IPS-20b (cell line): Measurements from ENCODE around the gene CD177.
"Not testable (repeated sequence)": the region's sequence is repeated elsewhere in the genome, so short reads cannot be mapped to it uniquely, and the experiment has no call there.

Experiments used
- H3K27ac ChIP-seq: one replicate; pipeline ENCODE4 v1.5.1; 2013; ENCODE audit warnings: low read length
- H3K27me3 ChIP-seq: 2 replicates; pipeline ENCODE4 v1.6.1; 2013; ENCODE audit warnings: mild to moderate bottlenecking, low read length, inconsistent platforms; ENCODE audit not compliant: insufficient read depth
- H3K36me3 ChIP-seq: 2 replicates; pipeline ENCODE4 v1.6.1; 2013; ENCODE audit warnings: low read depth, mild to moderate bottlenecking, inconsistent platforms, low read length, moderate library complexity; ENCODE audit not compliant: insufficient read depth
- H3K4me1 ChIP-seq: 2 replicates; pipeline ENCODE4 v1.6.1; 2013; ENCODE audit warnings: mild to moderate bottlenecking, control low read depth, inconsistent platforms, low read length, moderate library complexity; ENCODE audit not compliant: insufficient read depth
- H3K4me3 ChIP-seq: 2 replicates; pipeline ENCODE4 v1.5.1; 2013; ENCODE audit warnings: mild to moderate bottlenecking, low read length, inconsistent platforms
- H3K9ac ChIP-seq: 2 replicates; pipeline ENCODE4 v1.6.1; 2013; ENCODE audit warnings: low read depth, mild to moderate bottlenecking, inconsistent platforms, low read length, moderate library complexity
- H3K9me3 ChIP-seq: 2 replicates; pipeline ENCODE4 v1.6.1; 2013; ENCODE audit warnings: mild to moderate bottlenecking, low read depth, low read length, inconsistent platforms; ENCODE audit not compliant: insufficient read depth

Gene CD177

GRCh38 chr19:43336508-43336907 lies 17.0 kb upstream of the CD177 start:
- not testable (repeated sequence) for H3K27ac ChIP-seq, H3K27me3 ChIP-seq, H3K4me3 ChIP-seq, H3K9ac ChIP-seq, H3K9me3 ChIP-seq, H3K36me3 ChIP-seq
- peaks cover 13% of the 10 kb centered on the region for H3K4me1 ChIP-seq

DNA sequence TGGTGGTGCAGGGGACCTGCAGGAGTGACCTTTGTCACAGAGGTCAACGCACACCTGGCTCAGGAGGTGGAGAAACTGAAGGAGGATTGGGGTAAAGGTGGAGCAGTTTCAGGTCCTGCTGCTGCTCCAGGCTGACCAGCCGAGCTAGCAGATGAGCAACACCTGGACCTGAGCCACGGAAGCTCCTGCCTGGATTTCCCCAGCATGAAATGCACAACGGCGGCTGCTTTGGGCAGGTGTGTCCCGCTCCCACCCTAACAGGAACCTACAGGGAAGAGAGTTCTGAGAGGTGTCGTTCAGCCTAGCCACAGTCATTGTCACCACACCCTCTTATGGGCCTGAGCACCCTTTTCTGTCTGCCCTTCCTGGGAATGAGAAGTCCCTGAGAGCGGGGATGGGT lies 15.7 kb upstream of the CD177 start:
- Histone ChIP-seq H3K36me3 (no peaks in the 10 kb centered on the region), H3K27me3 (no peaks in the 10 kb centered on the region), H3K9me3 (no peaks in the 10 kb centered on the region), H3K4me3 (no peak overlapping the region), H3K27ac (no peak overlapping the region), H3K9ac (no peak overlapping the region), H3K4me1 (peaks cover 1% of the 10 kb centered on the region; the same call in 1 of the 2 replicates)

- no peak overlapping the region for H3K9ac ChIP-seq
- no peak overlapping the region for H3K27ac ChIP-seq
- no peak overlapping the region for H3K4me3 ChIP-seq
- H3K27me3 ChIP-seq, result no peaks in the 10 kb centered on the region
- H3K36me3 ChIP-seq, result no peaks in the 10 kb centered on the region
- no peaks in the 10 kb centered on the region for H3K4me1 ChIP-seq
- H3K9me3 ChIP-seq, result no peaks in the 10 kb centered on the region
Measured at GRCh38 chr19:43338530-43338929, 15.0 kb upstream of the CD177 start.

DNA sequence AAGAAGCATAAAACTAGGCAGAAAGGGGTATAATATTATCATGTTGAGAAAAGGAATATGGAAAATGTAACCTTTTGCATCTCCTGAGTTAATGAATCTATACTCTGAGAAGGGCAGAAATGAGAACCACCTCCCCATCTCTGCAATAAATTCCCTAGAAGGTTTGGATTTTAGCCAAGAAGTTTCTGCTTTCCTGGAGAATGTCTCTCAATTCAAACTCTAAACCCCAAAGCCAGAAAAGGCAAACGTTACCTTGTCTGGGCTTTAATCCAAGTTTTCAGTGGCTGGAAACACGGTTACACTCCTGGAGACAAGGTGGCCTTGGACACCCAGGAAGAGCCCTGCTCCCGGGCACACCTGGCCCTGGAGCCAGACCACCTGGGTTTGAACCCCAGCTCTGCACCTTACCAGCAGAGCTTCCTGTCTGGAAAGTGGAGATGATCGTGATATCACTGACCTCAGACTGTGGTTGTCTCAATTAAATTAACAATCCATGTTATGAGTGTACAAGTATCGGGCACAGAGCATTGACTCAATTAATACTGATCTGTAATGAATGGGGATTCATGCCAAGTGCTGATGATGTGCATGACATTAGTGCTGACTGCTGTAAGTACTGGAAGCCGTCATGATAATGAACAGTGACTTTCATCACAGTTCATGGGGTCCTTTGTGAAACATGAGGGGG lies 14.1 kb upstream of the CD177 start:
- H3K9ac ChIP-seq, H3K27ac ChIP-seq, H3K4me1 ChIP-seq, H3K4me3 ChIP-seq, H3K9me3 ChIP-seq, H3K36me3 ChIP-seq, H3K27me3 ChIP-seq: not testable (repeated sequence)

DNA sequence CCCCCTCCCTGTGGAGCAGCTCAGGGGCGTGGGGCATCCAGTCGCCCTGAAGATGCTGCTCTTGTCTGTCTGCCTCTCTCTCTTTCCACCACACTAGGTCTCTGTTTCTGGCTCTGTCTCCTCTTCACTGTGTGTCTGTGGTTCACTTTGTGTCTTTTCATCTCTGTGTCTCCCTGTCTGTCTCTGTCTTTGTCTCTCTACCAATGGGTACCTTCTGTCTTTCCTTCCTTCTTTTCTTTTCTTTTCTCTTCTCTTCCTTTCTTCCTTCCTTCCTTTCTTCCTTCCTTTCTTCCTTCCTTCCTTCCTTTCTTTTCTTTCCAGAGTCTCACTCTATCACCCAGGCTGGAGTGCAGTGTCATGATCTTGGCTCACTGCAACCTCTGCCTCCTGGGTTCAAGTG lies 13.4 kb upstream of the CD177 start:
- H3K9me3 ChIP-seq, H3K9ac ChIP-seq, H3K27ac ChIP-seq, H3K4me1 ChIP-seq, H3K27me3 ChIP-seq, H3K4me3 ChIP-seq, H3K36me3 ChIP-seq: not testable (repeated sequence)

GRCh38 chr19:43341098-43341497 lies 12.4 kb upstream of the CD177 start:
- not testable (repeated sequence) for H3K9ac ChIP-seq, H3K4me1 ChIP-seq, H3K4me3 ChIP-seq, H3K27me3 ChIP-seq, H3K36me3 ChIP-seq, H3K27ac ChIP-seq, H3K9me3 ChIP-seq

GRCh38 chr19:43342104-43342503 lies 11.4 kb upstream of the CD177 start:
- H3K4me1 ChIP-seq, H3K9me3 ChIP-seq, H3K36me3 ChIP-seq, H3K9ac ChIP-seq, H3K27ac ChIP-seq, H3K27me3 ChIP-seq, H3K4me3 ChIP-seq: not testable (repeated sequence)

DNA sequence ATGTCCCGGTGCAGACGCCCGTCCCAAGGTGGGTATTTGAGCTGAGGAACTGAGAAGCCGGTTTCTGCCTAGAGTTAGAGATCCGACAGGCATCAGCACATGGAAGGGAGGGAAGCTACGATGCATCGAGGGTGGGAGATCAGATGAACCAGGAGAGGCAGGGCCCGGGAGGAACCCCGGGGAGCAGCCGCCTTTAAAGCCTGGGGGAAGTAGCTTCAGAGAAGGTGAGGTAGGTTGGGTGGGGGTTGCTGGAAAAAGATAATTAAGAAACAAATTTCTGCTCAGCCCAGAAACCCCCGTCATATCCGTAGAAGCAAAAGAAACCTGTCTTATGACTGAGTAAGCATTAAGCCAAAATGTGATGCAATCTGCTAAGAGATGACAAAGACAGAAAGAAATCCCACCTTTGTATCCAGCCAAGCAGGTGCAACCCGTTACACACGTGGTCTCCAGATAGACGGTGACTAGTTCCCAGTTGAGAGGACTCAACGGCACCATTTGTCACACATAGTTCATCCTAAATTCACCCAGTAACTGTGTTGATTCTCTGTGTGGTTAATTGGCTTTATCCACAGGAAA lies 9.1 kb upstream of the CD177 start:
- peaks cover 13% of the 10 kb centered on the region for H3K9me3 ChIP-seq
- not testable (repeated sequence) for H3K4me3 ChIP-seq, H3K36me3 ChIP-seq, H3K4me1 ChIP-seq, H3K27ac ChIP-seq, H3K27me3 ChIP-seq, H3K9ac ChIP-seq

- not testable (repeated sequence) for H3K4me1 ChIP-seq, H3K27ac ChIP-seq, H3K4me3 ChIP-seq, H3K9ac ChIP-seq, H3K36me3 ChIP-seq
- Histone ChIP-seq H3K27me3 (peaks cover 14% of the 10 kb centered on the region), H3K9me3 (peaks cover 13% of the 10 kb centered on the region)
Measured at GRCh38 chr19:43349813-43350212, 3.7 kb upstream of the CD177 start.

DNA sequence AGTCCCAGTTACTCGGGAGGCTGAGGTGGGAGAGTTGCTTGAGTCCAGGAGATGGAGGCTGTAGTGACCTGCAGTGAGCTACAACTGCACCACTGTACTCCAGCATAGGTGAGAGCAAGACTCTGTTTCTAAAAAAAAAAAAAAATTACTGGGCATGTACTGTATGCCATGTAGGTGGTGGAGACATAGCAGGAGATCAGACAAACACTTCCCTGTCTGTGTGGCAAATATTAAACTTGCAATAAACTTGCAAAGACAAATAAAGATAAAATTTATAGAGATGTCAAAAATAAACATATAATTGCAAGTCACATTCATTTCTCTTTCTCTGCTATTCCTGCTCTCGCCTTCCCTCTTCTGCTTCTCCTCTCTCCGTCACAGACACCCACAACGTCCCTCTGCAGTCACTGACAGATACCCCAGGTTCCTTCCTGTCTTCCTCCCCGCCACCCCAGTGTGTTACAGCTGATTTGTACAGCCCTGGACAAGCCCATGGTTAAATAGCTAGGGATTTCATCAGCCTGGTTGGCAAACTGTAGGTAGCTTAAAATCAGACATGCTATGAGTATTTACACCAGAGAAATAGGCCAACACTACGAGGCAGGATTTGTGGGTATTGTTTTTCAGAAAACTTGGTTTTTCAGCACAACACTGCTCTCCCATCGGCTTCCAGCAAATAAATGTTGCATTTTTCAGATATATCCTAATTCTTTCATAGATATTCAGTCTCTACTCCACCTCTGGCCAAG lies 1.3 kb upstream of the CD177 start:
- Histone ChIP-seq H3K27me3 (peaks cover 14% of the 10 kb centered on the region), H3K9ac (no peak overlapping the region), H3K9me3 (peaks cover 10% of the 10 kb centered on the region), H3K4me3 (no peak overlapping the region), H3K36me3 (no peaks in the 10 kb centered on the region), H3K4me1 (peaks cover 3% of the 10 kb centered on the region; the same call in 1 of the 2 replicates), H3K27ac (no peak overlapping the region)

DNA sequence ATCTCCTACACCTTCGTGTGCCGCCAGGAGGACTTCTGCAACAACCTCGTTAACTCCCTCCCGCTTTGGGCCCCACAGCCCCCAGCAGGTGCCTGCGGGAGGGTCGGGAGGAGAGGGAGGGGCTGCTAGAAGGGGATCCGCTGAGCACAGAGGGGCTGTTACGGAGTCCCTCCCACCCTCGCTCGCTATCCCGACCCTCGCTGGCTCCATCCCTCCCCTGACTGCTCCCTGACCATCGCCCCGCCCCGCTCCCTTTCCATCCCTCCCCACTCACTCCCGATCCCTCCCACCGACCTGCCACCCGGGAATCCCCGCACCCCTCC lies 780 bp downstream of the CD177 start:
- Histone ChIP-seq H3K27me3 (peaks cover 14% of the 10 kb centered on the region), H3K4me1 (peaks cover 3% of the 10 kb centered on the region; the same call in 1 of the 2 replicates), H3K9ac (peak overlapping the region; percentile 56; the same call in 1 of the 2 replicates), H3K27ac (no peak overlapping the region), H3K4me3 (peak overlapping the region; percentile 88), H3K36me3 (no peaks in the 10 kb centered on the region), H3K9me3 (no peaks in the 10 kb centered on the region)

DNA sequence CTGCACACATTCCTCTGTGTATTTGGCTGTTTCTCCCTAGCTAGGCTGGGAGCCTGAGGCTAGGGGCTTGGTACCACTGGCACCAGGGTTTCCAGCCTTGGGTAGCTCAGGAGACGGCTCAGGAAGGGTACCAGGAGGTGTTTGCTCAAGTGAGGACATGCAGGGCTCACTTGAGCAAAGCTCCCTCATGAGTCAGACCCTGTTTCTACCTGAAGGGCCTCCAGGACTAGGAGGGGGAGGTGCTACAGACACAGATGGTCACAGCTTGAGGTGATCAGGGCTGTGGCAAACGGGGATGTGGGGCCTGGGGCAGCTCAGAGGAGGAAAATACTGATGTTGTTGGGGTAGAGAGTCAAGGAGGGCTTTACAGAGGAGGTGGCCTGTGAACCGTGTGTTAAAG lies 3.3 kb downstream of the CD177 start:
- not testable (repeated sequence) for H3K27ac ChIP-seq, H3K9ac ChIP-seq, H3K9me3 ChIP-seq, H3K4me3 ChIP-seq, H3K4me1 ChIP-seq, H3K36me3 ChIP-seq
- H3K27me3 ChIP-seq, result peaks cover 14% of the 10 kb centered on the region
